ENCODE measurements around the gene MRPS23.

DNA sequence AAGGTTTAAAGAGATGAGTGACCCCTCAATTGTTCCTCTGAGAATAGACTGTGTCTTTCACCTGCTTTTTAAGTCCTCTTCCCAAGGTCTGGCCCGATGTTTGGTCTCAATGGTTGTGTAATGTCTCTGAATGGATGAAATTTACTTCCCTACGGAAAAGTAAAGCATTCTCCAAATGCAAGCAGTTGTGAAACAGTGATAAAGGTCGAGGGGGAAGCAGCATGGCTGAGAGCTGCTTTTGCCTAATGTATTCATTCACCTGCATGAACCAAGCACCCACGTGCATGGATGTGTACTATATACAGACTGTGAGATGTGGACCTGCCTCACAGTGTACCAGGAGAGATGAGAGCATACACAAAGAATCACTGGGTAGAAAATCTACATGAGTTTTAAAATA is 11.4 kb downstream of the MRPS23 start:
- TF ChIP-seq EZH2phosphoT487 (IDR thresholded peaks at IDR 0.05; ENCODE audit: insufficient read depth, low read depth) (no peak), EZH2 (IDR thresholded peaks at IDR 0.05; ENCODE audit: insufficient read depth, poor library complexity, severe bottlenecking) (no peak)
